HL-60 (cell line): ENCODE measurements around the gene MGAT5B.

Source experiments
- GABPA ChIP-seq: IDR thresholded peaks from 2 replicates; pipeline ENCODE4 v1.6.1; 2012; ENCODE audit warnings: low read depth
- POLR2AphosphoS5 ChIP-seq: IDR thresholded peaks from 2 replicates; pipeline ENCODE4 v1.6.1; 2012; ENCODE audit warnings: low read depth
- TF ChIP-seq, protein P1 (sequence below): IDR thresholded peaks from one replicate; pipeline ENCODE4 v1.5.1; 2011; ENCODE audit warnings: low read length, control low read depth, inconsistent platforms; ENCODE audit not compliant: insufficient read depth

DNA sequence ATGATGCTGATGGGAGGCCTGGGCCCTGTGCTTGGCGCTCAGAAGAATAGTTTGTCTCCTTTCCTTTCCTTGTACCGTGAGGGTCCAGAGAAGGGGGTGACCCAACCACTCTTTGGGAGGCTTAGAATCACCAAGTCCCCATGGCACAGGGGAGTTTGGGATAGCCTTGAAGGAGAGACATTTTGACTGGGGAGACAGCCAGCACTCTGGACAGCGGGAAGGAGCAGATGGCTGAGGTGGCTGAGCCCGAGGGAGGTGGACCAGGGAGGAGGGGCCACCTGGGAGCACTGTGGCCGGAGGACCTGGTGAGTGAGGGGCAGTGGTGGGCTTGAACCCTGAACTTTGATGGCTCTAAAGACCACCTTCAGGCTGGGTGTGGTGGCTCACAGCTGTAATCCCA is 18.2 kb downstream of the MGAT5B start:
- TF ChIP-seq, protein P1, sequence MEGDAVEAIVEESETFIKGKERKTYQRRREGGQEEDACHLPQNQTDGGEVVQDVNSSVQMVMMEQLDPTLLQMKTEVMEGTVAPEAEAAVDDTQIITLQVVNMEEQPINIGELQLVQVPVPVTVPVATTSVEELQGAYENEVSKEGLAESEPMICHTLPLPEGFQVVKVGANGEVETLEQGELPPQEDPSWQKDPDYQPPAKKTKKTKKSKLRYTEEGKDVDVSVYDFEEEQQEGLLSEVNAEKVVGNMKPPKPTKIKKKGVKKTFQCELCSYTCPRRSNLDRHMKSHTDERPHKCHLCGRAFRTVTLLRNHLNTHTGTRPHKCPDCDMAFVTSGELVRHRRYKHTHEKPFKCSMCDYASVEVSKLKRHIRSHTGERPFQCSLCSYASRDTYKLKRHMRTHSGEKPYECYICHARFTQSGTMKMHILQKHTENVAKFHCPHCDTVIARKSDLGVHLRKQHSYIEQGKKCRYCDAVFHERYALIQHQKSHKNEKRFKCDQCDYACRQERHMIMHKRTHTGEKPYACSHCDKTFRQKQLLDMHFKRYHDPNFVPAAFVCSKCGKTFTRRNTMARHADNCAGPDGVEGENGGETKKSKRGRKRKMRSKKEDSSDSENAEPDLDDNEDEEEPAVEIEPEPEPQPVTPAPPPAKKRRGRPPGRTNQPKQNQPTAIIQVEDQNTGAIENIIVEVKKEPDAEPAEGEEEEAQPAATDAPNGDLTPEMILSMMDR: no peak
- TF ChIP-seq POLR2AphosphoS5 (no peak), GABPA (no peak)
